ENCODE results near the gene NDST1. TPM values are rescaled to one million over a fixed set of nuclear protein-coding genes. Genes with fewer than 3 reads are reported as not detected.

Gene NDST1
- total and polyA plus RNA-seq, 4 donors = 45.6 to 145 (median 60.7) TPM

GRCh38 chr5:150560401-150561191, 52.7 kb downstream of the NDST1 start:
- TF ChIP-seq, protein P1, sequence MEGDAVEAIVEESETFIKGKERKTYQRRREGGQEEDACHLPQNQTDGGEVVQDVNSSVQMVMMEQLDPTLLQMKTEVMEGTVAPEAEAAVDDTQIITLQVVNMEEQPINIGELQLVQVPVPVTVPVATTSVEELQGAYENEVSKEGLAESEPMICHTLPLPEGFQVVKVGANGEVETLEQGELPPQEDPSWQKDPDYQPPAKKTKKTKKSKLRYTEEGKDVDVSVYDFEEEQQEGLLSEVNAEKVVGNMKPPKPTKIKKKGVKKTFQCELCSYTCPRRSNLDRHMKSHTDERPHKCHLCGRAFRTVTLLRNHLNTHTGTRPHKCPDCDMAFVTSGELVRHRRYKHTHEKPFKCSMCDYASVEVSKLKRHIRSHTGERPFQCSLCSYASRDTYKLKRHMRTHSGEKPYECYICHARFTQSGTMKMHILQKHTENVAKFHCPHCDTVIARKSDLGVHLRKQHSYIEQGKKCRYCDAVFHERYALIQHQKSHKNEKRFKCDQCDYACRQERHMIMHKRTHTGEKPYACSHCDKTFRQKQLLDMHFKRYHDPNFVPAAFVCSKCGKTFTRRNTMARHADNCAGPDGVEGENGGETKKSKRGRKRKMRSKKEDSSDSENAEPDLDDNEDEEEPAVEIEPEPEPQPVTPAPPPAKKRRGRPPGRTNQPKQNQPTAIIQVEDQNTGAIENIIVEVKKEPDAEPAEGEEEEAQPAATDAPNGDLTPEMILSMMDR (IDR thresholded peaks at IDR 0.05; ENCODE audit: control extremely low read depth, extremely low read depth) = peak; percentile 90
- WGBS, 2 donors = 21 to 37% methylated on average over 11 of the region's 11 CpGs
- ATAC-seq (ENCODE audit: insufficient read depth, low FRiP score) (peak; percentile 92), DNase-seq (peak; percentile 90 to 94 (median 93))
- no peak overlapping the region for H3K4me3 ChIP-seq
- peaks cover 0 to 6% (median 5%) of the 10 kb centered on the region in 5 donors for H3K4me1 ChIP-seq (ENCODE audit: control insufficient read depth in 5 of 5, insufficient read depth in 5 of 5, low read length in 5 of 5)
- H3K27me3 ChIP-seq (ENCODE audit: control insufficient read depth in 3 of 3, insufficient read depth in 3 of 3, low read length in 2 of 3) = no peaks in the 10 kb centered on the region
- H3K36me3 ChIP-seq (ENCODE audit: control insufficient read depth in 4 of 4, insufficient read depth in 4 of 4, low read length in 4 of 4) = peaks cover 0 to 8% (median 0%) of the 10 kb centered on the region in 4 donors
- H3K9me3 ChIP-seq (ENCODE audit: control insufficient read depth in 4 of 4, insufficient read depth in 3 of 4, low read length in 3 of 4) = peaks cover 0 to 3% (median 0%) of the 10 kb centered on the region in 4 donors
- H3K27ac ChIP-seq (ENCODE audit: low read depth in 1 of 2, low read length in 1 of 2) = peak overlapping the region in 1 of 2 donors; percentile 62
- H3K9ac ChIP-seq (ENCODE audit: insufficient read depth in 1 of 2, low read length in 2 of 2) = no peak overlapping the region

DNA sequence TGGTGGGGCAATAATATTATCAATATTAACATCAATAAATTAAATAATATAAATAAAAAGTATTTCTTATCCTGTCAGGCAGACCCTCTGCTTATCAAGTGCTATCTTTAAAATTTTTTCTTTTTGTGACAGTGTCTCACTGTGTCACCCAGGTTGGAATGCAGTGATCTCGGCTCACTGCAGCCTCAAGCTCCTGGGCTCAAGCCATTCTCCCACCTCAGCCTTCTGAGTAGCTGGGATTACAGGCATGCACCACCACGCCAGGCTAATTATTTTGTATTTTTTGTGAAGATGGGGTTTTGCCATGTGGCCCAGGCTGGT, 53.2 kb downstream of the NDST1 start:
- Histone ChIP-seq H3K9me3 (ENCODE audit: control insufficient read depth in 4 of 4, insufficient read depth in 3 of 4, low read length in 3 of 4) (peaks cover 0 to 3% (median 0%) of the 10 kb centered on the region in 4 donors), H3K27me3 (ENCODE audit: control insufficient read depth in 3 of 3, insufficient read depth in 3 of 3, low read length in 2 of 3) (no peaks in the 10 kb centered on the region), H3K36me3 (ENCODE audit: control insufficient read depth in 4 of 4, insufficient read depth in 4 of 4, low read length in 4 of 4) (peaks cover 0 to 4% (median 0%) of the 10 kb centered on the region in 4 donors), H3K4me3 (no peak overlapping the region), H3K9ac (ENCODE audit: insufficient read depth in 1 of 2, low read length in 2 of 2) (no peak overlapping the region), H3K27ac (ENCODE audit: low read depth in 1 of 2, low read length in 1 of 2) (no peak overlapping the region), H3K4me1 (ENCODE audit: control insufficient read depth in 5 of 5, insufficient read depth in 5 of 5, low read length in 5 of 5) (peaks cover 0 to 6% (median 5%) of the 10 kb centered on the region in 5 donors)
- TF ChIP-seq, protein P1 (IDR thresholded peaks at IDR 0.05; ENCODE audit: control extremely low read depth, extremely low read depth) = no peak
- WGBS, 2 donors = 59 to 76% methylated on average over 2 of the region's 2 CpGs
- no peak for DNase-seq
- ATAC-seq (ENCODE audit: insufficient read depth, low FRiP score) = no peak

DNA sequence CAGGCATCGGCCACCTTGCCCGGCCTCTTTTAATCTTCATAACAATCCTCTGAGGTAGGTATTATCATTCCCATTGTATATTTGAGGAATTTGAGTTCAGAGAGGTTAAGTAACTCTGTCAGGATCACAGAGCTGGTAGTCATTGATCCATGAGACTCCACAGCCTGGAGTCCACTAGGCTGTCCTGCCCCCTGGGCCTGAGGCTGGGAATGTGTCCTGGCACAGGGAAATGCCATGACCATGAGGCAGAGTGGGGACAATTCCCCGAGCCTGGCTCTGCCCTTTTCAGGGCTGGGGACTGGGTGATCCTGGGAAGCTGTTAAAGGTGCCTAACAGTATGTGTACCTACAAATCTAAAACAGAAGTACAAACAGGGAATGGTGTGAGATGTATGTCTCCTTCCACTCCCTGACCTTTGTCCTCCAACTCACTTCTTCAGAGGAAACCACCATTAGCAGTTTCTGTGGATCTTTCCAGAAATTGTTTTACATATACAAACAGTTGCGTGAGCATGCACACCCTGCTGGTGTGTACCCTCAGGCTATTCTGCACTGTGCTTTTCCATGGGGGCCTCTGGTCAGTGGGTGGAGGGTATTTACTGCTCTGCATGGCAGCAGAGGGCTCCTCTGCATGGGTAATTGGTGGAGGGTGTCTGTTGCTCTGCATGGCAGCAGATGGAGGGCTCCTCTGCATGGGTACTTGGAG, 53.8 kb downstream of the NDST1 start:
- Histone ChIP-seq H3K9me3 (ENCODE audit: control insufficient read depth in 4 of 4, insufficient read depth in 3 of 4, low read length in 3 of 4) (peaks cover 0 to 3% (median 0%) of the 10 kb centered on the region in 4 donors), H3K27me3 (ENCODE audit: control insufficient read depth in 3 of 3, insufficient read depth in 3 of 3, low read length in 2 of 3) (no peaks in the 10 kb centered on the region), H3K27ac (ENCODE audit: low read depth in 1 of 2, low read length in 1 of 2) (no peak overlapping the region), H3K4me3 (no peak overlapping the region), H3K4me1 (ENCODE audit: control insufficient read depth in 5 of 5, insufficient read depth in 5 of 5, low read length in 5 of 5) (peaks cover 0 to 6% (median 5%) of the 10 kb centered on the region in 5 donors), H3K9ac (ENCODE audit: insufficient read depth in 1 of 2, low read length in 2 of 2) (no peak overlapping the region), H3K36me3 (ENCODE audit: control insufficient read depth in 4 of 4, insufficient read depth in 4 of 4, low read length in 4 of 4) (peaks cover 0 to 3% (median 0%) of the 10 kb centered on the region in 4 donors)
- 86 to 90% methylated on average over 4 of the region's 4 CpGs for WGBS, 2 donors
- ATAC-seq (ENCODE audit: insufficient read depth, low FRiP score) (no peak), DNase-seq (no peak)
- TF ChIP-seq, protein P1 (IDR thresholded peaks at IDR 0.05; ENCODE audit: control extremely low read depth, extremely low read depth) = no peak

All from lung (tissue), 12 donors.